ENCODE measurements around the gene BRD1.

BRD1 gene

GRCh38 chr22:49728570-49729271, 99.0 kb downstream of the BRD1 start:
- H3K27ac ChIP-seq (ENCODE audit: low read depth, low read length), result no peak overlapping the region
- H3K9ac ChIP-seq (ENCODE audit: low read depth, low read length), result no peak overlapping the region
- no peak overlapping the region for H3K4me3 ChIP-seq (ENCODE audit: low read depth, low read length)
- H3K27me3 ChIP-seq (ENCODE audit: control insufficient read depth, insufficient read depth, low read length), result peaks cover 26% of the 10 kb centered on the region
- no peaks in the 10 kb centered on the region for H3K4me1 ChIP-seq (ENCODE audit: control insufficient read depth, insufficient read depth, low read length)
- H3K9me3 ChIP-seq (ENCODE audit: control insufficient read depth, insufficient read depth, low read length), result no peaks in the 10 kb centered on the region
- H3K36me3 ChIP-seq (ENCODE audit: control insufficient read depth, insufficient read depth, low read length), result no peaks in the 10 kb centered on the region

GRCh38 chr22:49727881-49728569, 99.6 kb downstream of the BRD1 start:
- Histone ChIP-seq H3K4me1 (ENCODE audit: control insufficient read depth, insufficient read depth, low read length) (no peaks in the 10 kb centered on the region), H3K27me3 (ENCODE audit: control insufficient read depth, insufficient read depth, low read length) (peaks cover 26% of the 10 kb centered on the region), H3K9me3 (ENCODE audit: control insufficient read depth, insufficient read depth, low read length) (no peaks in the 10 kb centered on the region), H3K36me3 (ENCODE audit: control insufficient read depth, insufficient read depth, low read length) (no peaks in the 10 kb centered on the region), H3K9ac (ENCODE audit: low read depth, low read length) (no peak overlapping the region), H3K4me3 (ENCODE audit: low read depth, low read length) (no peak overlapping the region), H3K27ac (ENCODE audit: low read depth, low read length) (no peak overlapping the region)

GRCh38 chr22:49727191-49727880, 100.3 kb downstream of the BRD1 start:
- no peak overlapping the region for H3K27ac ChIP-seq (ENCODE audit: low read depth, low read length)
- no peaks in the 10 kb centered on the region for H3K4me1 ChIP-seq (ENCODE audit: control insufficient read depth, insufficient read depth, low read length)
- no peak overlapping the region for H3K4me3 ChIP-seq (ENCODE audit: low read depth, low read length)
- H3K9ac ChIP-seq (ENCODE audit: low read depth, low read length), result no peak overlapping the region
- H3K27me3 ChIP-seq (ENCODE audit: control insufficient read depth, insufficient read depth, low read length), result peaks cover 26% of the 10 kb centered on the region
- H3K36me3 ChIP-seq (ENCODE audit: control insufficient read depth, insufficient read depth, low read length), result no peaks in the 10 kb centered on the region
- no peaks in the 10 kb centered on the region for H3K9me3 ChIP-seq (ENCODE audit: control insufficient read depth, insufficient read depth, low read length)

- Histone ChIP-seq H3K4me1 (ENCODE audit: control insufficient read depth, insufficient read depth, low read length) (no peaks in the 10 kb centered on the region), H3K36me3 (ENCODE audit: control insufficient read depth, insufficient read depth, low read length) (no peaks in the 10 kb centered on the region), H3K4me3 (ENCODE audit: low read depth, low read length) (no peak overlapping the region), H3K27ac (ENCODE audit: low read depth, low read length) (no peak overlapping the region), H3K27me3 (ENCODE audit: control insufficient read depth, insufficient read depth, low read length) (peaks cover 26% of the 10 kb centered on the region), H3K9ac (ENCODE audit: low read depth, low read length) (no peak overlapping the region), H3K9me3 (ENCODE audit: control insufficient read depth, insufficient read depth, low read length) (no peaks in the 10 kb centered on the region)
These were observed 101.0 kb downstream of the BRD1 start for GRCh38 chr22:49726701-49727101.

- no peak overlapping the region for H3K9ac ChIP-seq (ENCODE audit: low read depth, low read length)
- no peaks in the 10 kb centered on the region for H3K9me3 ChIP-seq (ENCODE audit: control insufficient read depth, insufficient read depth, low read length)
- no peaks in the 10 kb centered on the region for H3K36me3 ChIP-seq (ENCODE audit: control insufficient read depth, insufficient read depth, low read length)
- H3K4me1 ChIP-seq (ENCODE audit: control insufficient read depth, insufficient read depth, low read length), result no peaks in the 10 kb centered on the region
- no peak overlapping the region for H3K27ac ChIP-seq (ENCODE audit: low read depth, low read length)
- H3K4me3 ChIP-seq (ENCODE audit: low read depth, low read length), result no peak overlapping the region
- H3K27me3 ChIP-seq (ENCODE audit: control insufficient read depth, insufficient read depth, low read length), result peaks cover 26% of the 10 kb centered on the region
These were observed 101.5 kb downstream of the BRD1 start for GRCh38 chr22:49726022-49726681.

- no peaks in the 10 kb centered on the region for H3K4me1 ChIP-seq (ENCODE audit: control insufficient read depth, insufficient read depth, low read length)
- H3K27ac ChIP-seq (ENCODE audit: low read depth, low read length), result no peak overlapping the region
- H3K27me3 ChIP-seq (ENCODE audit: control insufficient read depth, insufficient read depth, low read length), result peaks cover 26% of the 10 kb centered on the region
- H3K9me3 ChIP-seq (ENCODE audit: control insufficient read depth, insufficient read depth, low read length), result no peaks in the 10 kb centered on the region
- H3K36me3 ChIP-seq (ENCODE audit: control insufficient read depth, insufficient read depth, low read length), result no peaks in the 10 kb centered on the region
- no peak overlapping the region for H3K9ac ChIP-seq (ENCODE audit: low read depth, low read length)
- H3K4me3 ChIP-seq (ENCODE audit: low read depth, low read length), result no peak overlapping the region
These were observed 102.2 kb downstream of the BRD1 start for GRCh38 chr22:49725516-49725915.

- H3K4me1 ChIP-seq (ENCODE audit: control insufficient read depth, insufficient read depth, low read length), result no peaks in the 10 kb centered on the region
- H3K36me3 ChIP-seq (ENCODE audit: control insufficient read depth, insufficient read depth, low read length), result no peaks in the 10 kb centered on the region
- no peaks in the 10 kb centered on the region for H3K9me3 ChIP-seq (ENCODE audit: control insufficient read depth, insufficient read depth, low read length)
- H3K4me3 ChIP-seq (ENCODE audit: low read depth, low read length), result peak overlapping the region; percentile 47; the same call in 1 of the 2 replicates
- H3K27me3 ChIP-seq (ENCODE audit: control insufficient read depth, insufficient read depth, low read length), result peaks cover 26% of the 10 kb centered on the region
- no peak overlapping the region for H3K27ac ChIP-seq (ENCODE audit: low read depth, low read length)
- H3K9ac ChIP-seq (ENCODE audit: low read depth, low read length), result no peak overlapping the region
These were observed 102.7 kb downstream of the BRD1 start for GRCh38 chr22:49724893-49725489.

GRCh38 chr22:49724030-49724892, 103.4 kb downstream of the BRD1 start:
- Histone ChIP-seq H3K36me3 (ENCODE audit: control insufficient read depth, insufficient read depth, low read length) (no peaks in the 10 kb centered on the region), H3K4me1 (ENCODE audit: control insufficient read depth, insufficient read depth, low read length) (no peaks in the 10 kb centered on the region), H3K27ac (ENCODE audit: low read depth, low read length) (no peak overlapping the region), H3K9me3 (ENCODE audit: control insufficient read depth, insufficient read depth, low read length) (no peaks in the 10 kb centered on the region), H3K9ac (ENCODE audit: low read depth, low read length) (no peak overlapping the region), H3K27me3 (ENCODE audit: control insufficient read depth, insufficient read depth, low read length) (peaks cover 26% of the 10 kb centered on the region), H3K4me3 (ENCODE audit: low read depth, low read length) (peak overlapping the region; percentile 47; the same call in 1 of the 2 replicates)

- H3K9me3 ChIP-seq (ENCODE audit: control insufficient read depth, insufficient read depth, low read length), result no peaks in the 10 kb centered on the region
- no peaks in the 10 kb centered on the region for H3K4me1 ChIP-seq (ENCODE audit: control insufficient read depth, insufficient read depth, low read length)
- no peaks in the 10 kb centered on the region for H3K36me3 ChIP-seq (ENCODE audit: control insufficient read depth, insufficient read depth, low read length)
- no peak overlapping the region for H3K27ac ChIP-seq (ENCODE audit: low read depth, low read length)
- H3K4me3 ChIP-seq (ENCODE audit: low read depth, low read length), result no peak overlapping the region
- no peak overlapping the region for H3K9ac ChIP-seq (ENCODE audit: low read depth, low read length)
- H3K27me3 ChIP-seq (ENCODE audit: control insufficient read depth, insufficient read depth, low read length), result peaks cover 26% of the 10 kb centered on the region
These were observed 104.1 kb downstream of the BRD1 start for GRCh38 chr22:49723478-49724029.

Measured in HUES48 (cell line).